Left renal pelvis (tissue), 4 donors: Measurements from ENCODE around the gene DAB1. TPM values are rescaled to one million over a fixed set of nuclear protein-coding genes. Genes with fewer than 3 reads are reported as not detected.

Source experiments
- DNase-seq, 4 donors: peaks; one replicate each; pipeline ENCODE4 v3.0.0-alpha.2; 2013; ENCODE audit warnings: low read depth in 4 of 4, low spot score in 3 of 4
- polyA plus RNA-seq, 4 donors: library from polyadenylated mRNA; unstranded; fragments of 120-200 nt; gene quantifications; one replicate each; pipeline ENCODE4 v1.2.1, GENCODE V29; 2013; ENCODE audit not compliant: insufficient read length in 4 of 4

The DAB1 gene
- polyA plus RNA-seq, 4 donors: 0.94 to 7.8 (median 7.0) TPM

GRCh38 chr1:57281324-57281723 is 142.5 kb downstream of the DAB1 start:
- DNase-seq: no peak

- no peak for DNase-seq
These were observed 143.8 kb downstream of the DAB1 start for GRCh38 chr1:57279909-57280666.

- no peak for DNase-seq
These were observed 145.3 kb downstream of the DAB1 start for GRCh38 chr1:57278558-57278957.

DNA sequence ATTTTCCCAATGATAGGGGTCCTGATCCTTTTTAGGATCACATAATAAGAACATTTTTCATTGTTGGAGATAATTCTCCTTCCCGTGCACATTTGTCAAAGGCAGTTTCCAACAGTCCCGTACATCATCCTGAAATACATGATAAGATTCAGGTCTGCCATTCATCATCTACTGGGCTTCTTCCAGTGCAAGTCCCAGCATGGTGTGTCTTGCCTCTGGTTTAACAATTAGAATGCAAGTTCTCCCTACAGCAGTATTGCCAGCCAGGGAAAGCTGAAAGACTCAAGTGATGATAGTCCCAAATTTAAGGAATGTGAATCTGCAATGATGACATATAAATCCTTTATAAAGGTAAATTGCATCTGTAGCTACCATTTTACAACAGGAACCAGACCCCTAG is 146.2 kb downstream of the DAB1 start:
- no peak for DNase-seq

DNA sequence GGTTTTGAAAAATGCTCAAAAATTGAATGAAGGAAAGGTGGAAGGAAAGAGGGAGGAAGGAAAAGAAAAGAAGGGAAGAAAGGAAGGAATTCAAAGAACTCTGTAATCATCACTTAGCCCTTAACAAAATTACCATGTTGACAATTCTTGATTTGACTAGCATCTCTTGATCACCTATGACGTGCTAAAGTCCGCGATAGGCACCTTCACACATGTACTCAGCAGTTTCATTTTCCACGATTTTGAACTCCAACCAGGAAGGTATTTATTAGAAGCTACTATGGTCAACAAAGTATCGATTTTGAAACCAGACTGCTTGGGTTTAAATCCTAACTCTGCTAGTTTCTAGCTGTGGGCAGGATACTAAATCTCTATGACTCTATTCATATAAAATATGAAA is 146.9 kb downstream of the DAB1 start:
- no peak for DNase-seq

DNA sequence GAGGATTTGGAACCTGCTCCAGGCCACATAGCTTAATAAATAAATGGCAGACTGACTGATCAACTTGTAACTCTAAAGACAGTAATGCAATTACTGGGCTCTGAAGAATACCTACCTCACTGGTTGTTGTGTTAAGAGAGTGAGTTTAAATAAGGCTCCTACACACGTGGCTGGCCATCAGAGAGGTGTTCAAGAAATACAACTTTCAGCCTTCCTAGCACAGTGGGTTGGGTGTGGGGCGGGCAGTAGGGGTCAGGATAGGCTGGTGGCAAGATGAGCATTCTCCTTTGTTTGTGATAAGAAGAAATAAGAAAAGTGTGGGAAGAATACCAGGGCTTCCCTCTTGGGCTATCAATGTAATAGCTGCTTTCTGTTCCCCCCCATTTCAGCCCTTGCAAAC is 151.3 kb downstream of the DAB1 start:
- no peak for DNase-seq

GRCh38 chr1:57272150-57272549 is 151.7 kb downstream of the DAB1 start:
- no peak for DNase-seq

DNA sequence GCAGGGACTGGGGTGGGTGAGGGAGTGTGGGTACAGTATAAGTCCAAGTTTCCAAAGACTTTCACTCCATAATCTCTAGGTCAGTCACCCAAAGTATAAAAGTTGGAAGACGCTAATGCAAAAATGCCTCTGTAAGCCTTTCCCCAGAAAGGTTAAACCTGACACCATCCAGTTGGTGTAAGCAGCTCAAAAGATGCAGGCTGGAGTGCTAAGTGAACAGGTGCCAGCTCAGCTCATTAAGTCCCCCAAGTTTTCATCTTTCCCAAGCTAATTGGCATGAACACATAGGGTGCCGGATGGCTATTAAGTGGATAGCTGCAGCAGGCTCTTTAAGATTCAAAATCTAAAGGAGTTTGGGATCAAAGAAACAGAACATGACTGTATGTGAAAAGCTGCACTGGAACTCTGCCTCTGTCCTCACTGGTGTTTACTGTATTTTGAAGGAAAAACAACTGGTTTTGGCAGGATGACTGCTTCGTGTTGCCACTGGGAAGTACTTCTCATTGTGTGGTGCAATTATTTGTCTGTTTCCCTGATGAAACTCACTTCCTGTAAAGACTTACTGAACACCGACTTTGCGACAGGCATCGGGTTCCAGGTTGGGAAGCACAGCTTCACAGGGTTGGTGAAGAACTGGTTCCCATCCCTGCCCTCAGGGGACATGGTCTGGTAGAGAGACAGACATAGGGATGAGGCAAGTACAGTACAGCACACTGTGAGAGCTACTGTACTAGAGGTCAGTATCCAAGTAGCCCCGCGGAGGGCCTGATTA is 152.7 kb downstream of the DAB1 start:
- DNase-seq: no peak

- DNase-seq: no peak
These were observed 154.1 kb downstream of the DAB1 start for GRCh38 chr1:57269630-57270225.

GRCh38 chr1:57265104-57265503 is 158.8 kb downstream of the DAB1 start:
- no peak for DNase-seq

DNA sequence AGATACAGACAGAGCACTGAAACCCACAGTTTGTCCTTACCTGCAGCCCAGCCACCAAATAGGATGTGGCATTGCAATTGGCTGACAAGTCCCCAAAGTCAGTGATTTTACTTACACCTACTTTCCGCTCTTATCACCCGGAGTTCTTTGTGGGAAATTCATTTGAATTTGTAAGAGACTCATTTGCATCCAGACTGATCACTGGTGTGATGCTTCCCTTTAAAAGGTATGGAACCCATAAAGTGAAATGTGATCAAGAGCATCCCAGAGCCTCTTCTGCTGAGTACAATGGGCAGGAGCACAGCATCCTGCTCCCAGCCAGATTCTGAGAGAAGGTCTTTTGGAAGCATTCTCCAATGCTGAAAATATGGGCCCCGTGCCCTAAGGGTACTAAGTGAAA is 161.4 kb downstream of the DAB1 start:
- DNase-seq: no peak

DNA sequence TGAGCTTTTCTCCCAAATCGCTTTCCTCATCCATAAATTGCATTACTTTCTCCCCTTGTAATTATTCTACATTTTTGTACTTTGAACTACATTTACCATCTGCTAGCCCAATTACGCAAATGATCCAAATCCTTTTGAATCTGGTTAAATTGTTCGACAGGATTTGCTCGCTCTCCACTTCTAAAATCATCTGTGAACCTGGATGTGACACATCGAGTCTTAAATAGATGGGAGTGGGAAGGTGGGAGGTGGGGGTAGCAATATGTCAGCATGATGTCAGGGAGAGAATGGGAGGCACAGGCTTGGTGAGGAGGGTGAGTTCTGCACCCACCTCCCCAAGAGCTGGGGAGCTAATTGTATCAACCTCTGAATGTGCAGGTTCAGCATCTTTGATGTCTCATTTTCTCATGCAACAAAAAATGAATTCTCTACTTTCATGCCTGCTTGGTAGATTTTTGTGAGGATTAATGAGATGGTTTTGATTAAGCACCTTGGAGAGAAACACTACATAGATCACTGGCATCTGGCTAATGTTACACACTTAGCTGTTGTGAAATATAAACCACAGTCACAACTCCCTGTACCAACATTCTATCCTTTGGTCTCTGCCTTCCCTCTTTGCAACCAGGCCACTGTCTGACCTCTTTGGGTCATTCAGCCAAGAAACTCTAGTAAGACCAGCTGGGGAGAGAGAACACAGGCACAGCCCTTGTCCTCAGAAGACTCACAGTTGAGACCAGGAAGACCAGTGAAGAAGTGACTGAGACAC is 165.1 kb downstream of the DAB1 start:
- DNase-seq: no peak

GRCh38 chr1:57255945-57256344 is 167.9 kb downstream of the DAB1 start:
- no peak for DNase-seq

GRCh38 chr1:57254022-57254421 is 169.8 kb downstream of the DAB1 start:
- no peak for DNase-seq

DNA sequence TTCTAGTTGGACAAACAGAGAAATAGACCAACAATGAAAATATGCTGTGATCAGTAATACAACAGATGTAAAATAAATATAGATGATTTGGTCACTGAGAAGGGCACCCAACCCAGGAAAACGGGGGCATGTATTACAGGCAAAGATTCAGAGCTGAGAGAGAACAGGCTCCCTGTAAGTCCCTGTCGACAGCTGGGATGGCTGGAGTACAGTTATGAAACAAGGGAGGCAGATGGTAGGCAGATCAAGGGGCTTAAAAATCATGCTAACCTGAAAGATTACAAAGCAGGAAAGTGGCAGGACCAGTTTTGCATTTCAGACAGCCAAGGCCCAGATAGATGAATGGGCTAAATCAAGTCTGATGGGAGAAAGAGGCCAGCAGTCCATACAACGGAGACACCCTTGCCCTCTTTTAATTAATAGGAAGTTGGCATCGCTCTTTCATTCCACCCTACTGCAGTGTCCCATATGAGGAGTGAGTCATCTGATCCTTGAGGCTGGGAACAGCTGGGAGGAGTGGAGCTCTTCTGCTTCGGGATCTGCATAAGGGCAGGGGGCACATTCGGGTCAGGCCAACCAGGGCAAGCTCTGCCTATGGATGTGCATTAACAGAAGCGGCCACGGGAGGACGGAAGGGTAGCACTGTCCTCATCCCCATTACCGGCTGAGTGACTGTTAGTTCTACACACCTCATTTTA is 171.1 kb downstream of the DAB1 start:
- DNase-seq: no peak

- DNase-seq: no peak
These were observed 173.8 kb downstream of the DAB1 start for GRCh38 chr1:57250021-57250420.

DNA sequence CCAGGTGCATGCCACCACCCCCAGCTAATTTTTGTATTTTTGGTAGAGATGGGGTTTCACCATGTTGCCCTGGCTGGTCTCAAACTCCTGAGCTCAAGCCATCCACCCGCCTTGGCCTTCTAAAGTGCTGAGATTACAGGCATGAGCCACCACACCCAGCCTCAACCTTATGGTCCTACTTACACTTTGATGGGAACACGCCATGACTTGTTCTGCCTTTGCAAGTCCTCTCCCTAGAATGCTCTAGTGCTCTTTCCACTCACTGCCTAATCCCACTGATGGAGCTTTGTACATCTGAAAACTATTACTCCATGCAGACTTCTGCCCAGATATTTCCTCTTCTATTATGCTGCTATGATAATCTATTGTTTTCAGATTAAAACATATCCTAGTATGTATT is 174.3 kb downstream of the DAB1 start:
- DNase-seq: no peak

GRCh38 chr1:57248830-57249229 is 175.0 kb downstream of the DAB1 start:
- DNase-seq: no peak

DNA sequence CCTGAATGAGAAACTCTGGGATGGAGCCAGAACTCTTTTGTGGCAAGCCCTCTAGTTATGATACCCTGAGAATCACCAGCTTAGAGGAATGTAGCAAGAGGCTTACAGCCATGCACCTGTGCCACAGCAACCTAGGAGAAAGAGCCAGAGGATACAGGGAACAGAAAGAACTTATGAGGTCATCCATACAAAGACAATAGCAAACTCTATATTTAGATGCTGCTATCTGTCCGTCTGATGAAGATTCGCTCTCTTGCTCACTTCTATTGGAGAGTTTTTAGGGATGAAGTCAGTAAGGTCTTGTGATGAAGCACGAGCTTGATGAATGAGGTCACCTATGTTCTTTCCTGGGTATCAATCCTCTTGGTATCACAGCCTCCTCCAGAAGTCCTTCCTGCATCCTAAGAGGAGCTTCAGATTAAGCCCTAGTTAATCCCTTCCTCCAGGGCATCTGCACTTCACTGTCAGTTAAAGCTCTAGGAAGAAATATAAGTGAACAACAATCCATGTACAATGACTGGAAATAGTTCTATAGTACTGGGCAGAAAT is 185.6 kb downstream of the DAB1 start:
- no peak for DNase-seq
